COLO668 (cell line): ENCODE data around the gene WNT5A.

Experiments
- DNase-seq: peaks from one replicate; lab custom pipeline; 2025; ENCODE audit not compliant: unreplicated experiment; lab: John Stamatoyannopoulos, UW

The WNT5A gene

DNA sequence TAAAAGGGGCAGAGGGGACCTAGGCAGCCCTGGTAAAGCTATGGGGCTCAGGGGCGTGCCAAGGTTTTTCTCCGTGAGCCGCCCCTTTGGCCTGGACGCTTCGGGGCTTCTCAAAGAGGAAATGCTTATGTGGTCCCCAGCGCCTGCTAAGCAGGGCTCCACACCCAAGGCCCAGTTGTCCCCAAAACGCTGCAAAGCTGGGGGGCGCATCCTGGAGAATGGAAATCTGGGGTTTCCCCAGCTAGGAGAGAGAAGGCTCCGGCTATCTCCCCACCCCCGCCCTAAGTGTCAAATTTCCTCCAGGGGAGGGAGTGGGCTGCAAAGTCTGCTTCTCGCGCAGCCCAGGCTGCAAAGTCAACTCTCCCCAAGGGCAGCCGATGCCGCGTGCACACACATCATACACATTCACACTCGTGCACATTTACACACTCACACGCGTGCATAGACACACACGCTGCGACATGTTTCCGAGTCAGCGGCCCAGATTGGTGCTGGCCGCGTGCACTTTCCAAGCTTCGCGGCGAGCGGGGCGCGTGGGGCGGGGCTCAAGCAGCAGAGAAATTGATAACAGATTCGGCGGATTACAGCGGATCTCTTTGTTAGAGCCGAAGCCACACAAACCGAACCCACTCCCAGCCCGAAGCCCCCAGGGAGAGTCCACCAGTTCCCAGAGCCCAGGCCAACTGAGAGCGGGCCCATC is 4.5 kb downstream of the WNT5A start:
- DNase-seq = no peak

DNA sequence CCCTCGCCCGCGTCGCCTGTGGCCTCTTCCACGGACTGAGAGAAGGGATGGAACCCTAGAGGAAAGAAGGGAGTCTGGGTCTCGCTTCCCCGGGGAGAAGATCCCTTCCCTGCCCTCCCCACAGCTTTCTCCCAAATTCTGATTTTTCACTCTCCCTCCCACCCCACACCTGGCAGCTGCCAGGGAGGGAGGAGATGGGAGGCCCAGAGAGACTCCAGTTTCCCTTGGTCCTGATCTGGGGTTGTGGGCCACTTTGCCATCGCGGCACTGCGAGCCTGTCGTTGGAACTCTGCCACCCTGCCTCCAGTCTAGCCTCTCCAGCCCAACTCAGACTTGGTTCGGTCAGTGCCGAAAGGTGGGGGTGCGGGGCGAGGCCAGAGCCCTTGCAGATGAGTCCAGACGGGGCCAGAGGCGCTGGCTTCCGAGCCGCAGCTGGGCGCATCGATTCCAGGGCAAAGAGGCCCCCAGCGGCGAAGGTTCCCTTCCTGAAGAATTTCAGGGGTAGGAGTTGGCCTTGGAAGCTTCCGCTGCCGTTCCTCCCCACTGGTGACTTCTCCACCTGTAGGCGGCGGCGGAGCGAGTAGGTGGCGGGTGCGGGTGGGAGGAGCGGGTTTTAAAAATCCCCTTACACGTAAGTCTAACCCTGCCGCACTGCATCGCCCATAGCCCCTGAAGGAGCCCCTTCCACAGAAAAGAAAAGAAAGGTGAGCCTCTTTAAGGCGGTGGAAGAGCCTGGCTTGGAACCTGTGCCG is 5.2 kb downstream of the WNT5A start:
- DNase-seq = no peak

DNA sequence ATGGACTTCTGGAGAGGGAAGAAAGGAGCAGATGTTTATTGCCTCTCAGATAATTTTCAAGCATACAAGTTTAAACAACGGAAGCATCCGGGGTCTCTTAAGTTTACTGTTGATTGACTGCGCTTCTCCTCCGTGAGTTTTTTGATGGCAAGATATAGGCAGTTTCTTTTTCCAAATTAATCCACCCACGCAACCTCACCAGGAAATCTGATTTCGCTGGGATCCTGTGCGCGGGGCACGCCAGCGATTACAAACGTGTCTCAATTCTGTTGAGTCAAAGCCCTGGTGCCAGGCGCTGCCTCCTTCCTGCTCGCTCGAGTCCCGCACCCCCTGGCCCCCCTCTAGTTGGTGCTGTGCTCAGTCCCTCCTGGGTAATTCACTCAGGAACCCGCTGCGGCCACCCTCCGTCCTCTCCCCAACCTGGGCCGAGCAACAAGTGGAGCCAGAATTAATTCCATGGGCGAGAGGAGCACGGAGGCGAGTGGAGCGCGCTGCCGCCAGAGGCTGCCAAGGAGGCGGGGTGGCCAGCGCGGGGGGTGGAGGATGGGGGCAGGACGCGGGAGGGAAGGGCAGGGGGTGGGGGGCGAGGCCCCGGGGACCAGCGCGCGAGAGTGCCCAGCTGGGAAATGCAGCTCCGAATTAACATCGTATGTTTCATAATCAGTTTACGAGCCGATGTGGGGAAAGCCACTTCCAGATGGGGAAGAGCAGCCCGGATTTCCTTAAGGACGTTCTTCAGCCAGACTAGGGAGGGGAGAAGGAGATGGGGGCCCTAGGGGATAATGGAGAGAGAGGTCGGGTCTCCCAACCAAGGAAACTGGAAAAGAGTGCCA is 6.0 kb downstream of the WNT5A start:
- DNase-seq = no peak

DNA sequence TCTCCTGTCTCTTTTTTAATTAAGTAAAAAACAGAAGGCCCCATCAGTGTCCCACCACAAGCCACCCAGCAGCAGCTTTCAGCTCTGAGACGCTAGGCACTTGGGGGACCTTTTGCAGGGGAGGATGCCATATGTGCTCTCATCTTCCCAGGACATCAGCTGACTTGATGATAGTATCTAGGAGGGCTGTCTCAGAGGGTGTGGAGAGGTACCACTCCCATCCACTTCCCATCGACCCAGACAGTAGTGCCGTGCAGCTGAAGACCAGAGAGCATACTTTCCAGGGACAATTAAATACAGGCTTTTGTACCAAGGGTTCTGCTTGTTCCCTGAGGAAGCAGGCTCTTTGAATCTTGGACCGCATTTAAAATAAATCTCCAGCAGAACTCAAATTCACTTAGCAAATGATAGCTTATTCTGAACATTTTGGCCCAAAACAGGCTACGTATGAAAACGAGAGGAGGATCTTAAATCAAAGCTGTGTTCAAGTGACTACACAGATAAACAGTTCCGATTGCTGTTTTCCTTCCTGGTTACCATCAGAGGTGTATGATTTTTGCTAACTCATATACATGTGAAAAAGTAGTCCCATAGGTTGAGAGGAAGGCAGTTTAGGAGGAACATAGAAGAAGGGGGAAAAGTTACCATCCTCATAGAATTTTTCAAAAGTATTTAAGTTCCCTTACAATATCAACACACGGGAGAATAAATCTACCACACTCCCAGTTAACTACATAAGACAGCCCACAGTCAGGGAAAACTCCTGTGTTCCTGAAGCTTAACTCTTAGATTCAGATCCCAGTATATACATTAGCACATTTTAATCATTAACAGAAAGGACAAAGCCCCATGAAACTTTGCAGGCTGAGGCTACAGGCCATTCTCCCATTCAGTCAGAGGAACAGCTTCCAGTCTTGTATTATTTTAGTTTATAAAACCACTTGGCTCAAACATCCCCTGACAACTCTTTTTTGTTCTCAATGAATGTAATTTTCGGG is 9.5 kb downstream of the WNT5A start:
- no peak for DNase-seq

DNA sequence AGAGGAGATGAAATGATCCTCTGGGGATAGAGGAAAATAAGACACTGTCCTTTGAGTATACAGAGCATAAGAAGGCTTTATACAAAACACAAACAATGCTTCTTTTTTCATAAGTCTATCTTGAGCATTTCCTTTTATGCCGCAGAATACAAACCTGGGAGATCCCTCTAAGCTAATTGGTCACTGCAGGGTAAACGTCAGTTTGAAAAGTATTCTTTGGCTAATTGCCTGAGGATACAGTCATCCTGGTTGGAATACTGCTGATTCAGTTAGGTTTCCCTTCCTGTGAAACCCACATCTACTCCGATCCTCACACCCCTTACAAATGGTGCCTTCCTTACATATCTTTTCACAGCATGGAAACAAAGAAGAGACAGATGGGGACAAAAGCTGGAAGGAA is 10.6 kb downstream of the WNT5A start:
- no peak for DNase-seq

DNA sequence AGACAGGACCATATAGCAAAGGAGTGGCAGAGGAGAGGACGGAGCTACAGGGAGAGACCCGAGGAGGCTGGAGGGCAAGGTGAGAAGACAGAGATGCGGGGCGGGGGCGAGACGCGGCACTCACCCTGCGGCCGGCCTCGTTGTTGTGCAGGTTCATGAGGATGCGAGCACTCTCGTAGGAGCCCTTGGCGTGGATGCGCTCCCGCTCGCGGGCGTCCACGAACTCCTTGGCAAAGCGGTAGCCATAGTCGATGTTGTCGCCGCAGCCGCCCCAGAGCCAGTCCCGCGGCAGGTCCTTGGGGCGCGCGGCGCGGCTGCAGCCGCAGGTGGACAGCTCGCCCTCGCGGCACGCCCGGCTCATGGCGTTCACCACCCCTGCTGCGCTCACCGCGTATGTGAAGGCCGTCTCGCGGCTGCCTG is 12.9 kb downstream of the WNT5A start:
- no peak for DNase-seq

DNA sequence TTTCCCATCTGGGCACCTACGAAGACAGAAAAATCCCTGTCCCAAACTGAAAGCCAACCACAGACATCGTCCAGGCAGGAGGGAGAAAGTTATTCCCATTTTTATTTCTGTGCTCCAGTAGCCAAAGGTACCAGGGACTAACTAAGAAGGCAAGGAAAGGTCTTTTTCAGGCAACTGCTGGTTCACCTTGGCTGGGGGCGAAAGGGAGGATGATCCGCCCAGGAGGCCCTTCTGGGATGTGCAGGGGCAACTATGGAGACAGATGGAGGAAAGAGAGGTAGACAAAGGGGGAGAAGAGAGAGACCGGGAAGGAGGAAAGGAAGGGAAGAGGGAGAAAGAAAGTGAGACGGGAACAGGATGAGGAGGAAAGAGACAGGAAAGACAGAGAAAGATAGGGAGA is 13.3 kb downstream of the WNT5A start:
- no peak for DNase-seq

DNA sequence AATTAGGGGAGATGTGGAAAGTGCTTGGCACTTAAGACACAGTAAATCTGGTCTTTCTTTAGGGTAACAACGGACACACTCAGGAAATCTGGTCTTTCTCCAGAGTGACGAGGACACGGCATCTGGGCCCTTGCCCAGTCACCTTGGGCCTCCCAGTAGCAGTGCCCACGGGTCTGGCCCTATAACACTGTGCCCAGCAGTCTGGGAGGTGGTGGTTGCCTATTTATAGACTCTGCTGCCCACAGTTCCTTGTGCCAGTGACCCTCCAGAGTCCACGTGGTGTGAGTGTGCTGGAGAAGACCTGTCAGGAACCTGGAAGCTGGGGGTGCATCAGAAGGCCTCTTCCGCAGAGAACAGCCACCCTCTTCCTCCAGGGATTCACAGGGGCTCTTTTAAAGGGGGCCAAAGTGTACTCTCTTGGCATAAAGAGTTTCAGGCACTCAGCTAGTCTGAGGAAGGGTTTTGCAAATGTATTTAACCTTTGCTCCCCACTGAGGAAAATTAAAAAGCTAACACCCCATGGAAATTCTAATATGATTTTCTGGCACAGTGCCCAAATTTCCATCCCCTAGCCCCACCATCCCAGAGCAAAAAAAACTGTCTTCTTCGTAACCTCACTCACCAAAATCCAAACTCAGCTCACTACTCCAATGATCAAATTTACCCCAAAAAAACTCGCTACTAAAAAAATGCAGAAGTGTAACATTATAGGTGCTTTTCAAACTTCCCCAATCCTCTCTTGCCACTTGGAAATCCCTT is 15.4 kb downstream of the WNT5A start:
- DNase-seq = no peak

DNA sequence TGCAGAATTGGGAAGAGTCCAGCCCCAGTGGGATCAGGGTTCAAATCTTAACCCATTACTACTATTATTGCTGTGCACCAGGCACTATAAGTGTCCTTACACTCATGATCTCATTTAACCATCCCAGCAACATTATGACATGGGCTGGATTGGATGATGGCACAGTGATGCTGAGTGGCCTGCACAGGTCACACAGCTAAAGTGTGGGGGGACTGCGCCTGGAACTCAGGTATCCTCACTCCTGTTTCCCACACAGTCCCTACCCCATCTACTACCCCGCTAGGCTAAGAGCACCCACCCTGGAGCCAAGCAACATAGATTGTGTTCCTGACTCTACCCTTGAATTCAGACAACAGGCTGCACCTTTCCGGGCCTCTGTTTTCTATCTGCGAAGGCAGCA is 16.0 kb downstream of the WNT5A start:
- no peak for DNase-seq

DNA sequence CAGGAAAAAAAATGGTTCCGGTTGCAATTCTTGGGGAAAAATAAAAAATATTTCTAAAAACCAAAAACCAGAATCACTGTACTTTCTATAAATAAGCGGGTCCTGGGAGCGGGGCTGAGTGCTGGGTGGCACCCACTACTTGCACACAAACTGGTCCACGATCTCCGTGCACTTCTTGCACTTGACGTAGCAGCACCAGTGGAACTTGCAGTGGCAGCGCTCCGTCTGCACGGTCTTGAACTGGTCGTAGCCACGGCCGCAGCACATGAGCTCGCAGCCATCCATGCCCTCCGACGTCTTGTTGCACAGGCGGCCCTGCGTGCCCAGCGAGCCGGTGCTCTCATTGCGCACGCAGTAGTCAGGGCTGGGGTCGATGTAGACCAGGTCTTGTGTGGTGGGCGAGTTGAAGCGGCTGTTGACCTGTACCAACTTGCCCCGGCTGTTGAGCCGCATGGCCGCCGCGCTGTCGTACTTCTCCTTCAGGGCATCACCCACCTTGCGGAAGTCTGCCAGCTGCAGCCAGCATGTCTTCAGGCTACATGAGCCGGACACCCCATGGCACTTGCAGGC is 17.1 kb downstream of the WNT5A start:
- DNase-seq = no peak

DNA sequence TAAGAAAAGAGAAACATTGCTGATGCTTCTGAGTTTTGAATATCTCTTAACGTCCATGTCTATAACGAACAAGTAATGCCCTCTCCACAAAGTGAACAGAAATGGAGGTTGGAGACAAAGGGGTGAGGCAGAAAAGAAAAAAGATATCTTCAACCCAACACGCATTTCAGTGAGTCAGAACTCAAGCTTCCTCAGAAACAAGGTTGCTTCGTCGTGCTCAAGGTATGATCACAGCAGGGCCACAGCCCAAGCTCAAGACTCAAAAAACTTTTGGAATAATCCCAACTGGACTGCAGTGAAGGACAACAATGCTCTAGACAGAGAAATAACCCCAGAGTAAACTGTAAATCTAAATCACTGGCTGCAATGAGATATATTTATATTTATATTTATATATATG is 18.9 kb downstream of the WNT5A start:
- no peak for DNase-seq

DNA sequence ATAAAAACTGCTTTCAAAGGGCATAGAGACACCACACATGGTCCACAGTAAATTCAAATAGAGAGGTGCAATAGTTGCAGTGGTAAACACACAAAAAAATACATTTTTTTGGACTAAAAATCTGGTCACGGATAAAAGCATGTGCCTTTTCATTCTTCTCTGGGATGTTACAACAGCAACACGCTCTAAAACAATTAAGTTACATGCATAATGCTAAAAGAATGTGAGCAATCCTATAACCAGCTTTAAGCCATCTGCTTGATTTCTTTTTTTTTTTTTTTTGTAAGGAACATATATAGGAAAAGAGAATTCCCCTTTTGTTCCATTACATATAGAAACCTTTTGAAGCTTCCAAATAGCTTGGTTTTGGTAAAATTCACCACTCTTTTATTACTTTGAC is 20.0 kb downstream of the WNT5A start:
- no peak for DNase-seq

DNA sequence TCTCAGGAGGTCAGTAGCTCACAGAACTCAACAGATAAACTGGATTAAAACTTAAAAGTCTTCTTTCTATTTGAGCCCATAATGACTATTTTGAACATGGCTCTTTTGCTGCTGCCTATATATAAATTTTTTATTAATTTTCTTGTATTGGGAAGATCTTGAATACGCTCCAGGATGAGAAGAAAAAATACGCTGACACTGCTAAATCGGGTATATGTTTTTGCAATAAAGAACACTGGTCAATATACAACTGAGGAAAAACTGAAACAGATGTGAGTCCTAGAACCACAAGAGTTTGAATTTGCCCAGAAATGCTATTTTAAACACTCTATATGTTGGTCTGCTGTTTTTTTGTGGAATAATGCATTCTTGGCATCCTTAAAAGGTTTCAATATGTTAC is 20.6 kb downstream of the WNT5A start:
- DNase-seq = no peak

DNA sequence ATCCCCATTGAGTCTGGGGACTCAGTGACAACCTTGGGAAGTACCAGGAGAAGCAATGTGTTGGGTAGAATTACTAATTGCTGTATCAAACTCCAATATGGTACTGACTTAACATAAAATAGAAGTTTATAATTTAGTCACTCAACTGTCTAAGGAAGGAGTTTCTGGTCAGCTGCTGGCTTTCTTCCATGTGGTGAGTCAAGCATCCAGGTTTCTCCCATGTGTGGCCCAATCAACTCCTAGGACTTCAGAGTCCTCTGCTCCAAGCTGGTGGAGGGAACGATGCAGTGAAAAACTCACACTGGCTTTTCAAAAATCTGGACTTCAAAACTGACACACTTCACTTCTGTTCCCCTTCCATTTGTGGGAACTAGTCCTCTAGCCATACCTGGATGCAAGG is 25.2 kb downstream of the WNT5A start:
- DNase-seq = no peak

DNA sequence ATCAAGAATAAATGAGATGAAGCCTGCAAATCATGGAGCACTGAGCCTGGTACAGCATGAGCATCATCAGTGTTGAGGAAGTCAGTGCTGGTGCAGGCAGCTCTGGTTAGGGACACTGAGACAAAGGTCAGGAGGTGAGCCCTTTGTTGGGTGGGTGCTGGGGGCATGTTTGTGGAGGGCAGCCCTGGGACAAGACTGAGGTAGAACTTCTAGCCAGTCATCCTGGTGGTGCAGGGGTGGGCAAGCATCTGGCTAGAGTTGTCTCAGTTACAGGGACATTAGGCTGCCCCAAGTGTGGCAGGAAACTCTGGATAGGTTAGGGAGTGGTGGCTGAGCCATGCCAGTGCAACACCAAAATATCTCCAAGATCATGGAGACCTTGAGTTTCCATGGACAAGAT is 27.3 kb downstream of the WNT5A start:
- no peak for DNase-seq

DNA sequence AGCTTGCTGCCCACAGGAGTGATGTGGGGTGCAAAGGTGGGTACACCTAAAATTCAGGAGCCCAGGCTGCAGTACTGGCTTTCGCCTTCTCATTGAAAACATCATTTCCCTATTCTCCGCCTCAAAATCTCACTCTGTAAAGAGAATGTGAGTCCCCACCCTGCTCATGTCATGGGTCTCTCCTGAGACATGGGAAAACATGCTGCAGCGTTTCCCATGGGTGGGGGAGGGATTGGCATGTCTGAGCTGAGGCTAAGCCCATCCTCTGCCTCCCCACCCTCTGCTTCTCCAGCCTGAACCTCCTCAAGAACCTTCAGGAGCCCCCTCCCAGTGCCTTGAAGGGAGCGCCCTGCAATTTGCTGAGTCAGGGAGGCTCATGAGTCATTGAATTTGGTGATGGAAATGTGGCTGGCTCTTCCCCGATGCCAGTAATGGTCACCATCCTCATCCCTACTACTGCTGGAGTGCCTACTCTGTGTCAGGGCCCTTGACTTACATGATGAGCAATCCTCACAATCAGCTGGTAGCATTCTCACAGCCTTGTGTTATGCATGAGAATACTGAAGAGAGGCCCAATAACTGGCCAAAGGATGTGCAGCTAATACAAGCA is 28.8 kb downstream of the WNT5A start:
- DNase-seq = no peak

DNA sequence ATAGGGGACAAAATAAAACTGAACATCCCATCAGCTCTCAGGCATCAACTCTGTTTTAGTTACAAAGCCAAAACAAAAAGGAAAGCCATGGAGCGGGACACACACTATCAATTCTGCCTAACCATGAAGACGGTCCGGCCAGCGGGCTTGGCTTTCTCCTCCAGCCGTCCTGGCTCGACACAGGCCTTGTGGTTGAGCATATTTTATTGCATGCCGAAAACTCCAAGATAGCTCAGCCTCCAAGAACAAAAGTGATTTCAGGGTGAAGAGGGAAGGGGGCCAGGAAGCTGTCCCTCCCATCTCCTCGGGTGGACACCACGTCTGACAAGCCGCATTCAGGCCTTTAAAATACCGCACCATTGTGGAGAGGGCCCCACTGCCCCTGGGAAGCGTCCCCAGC is 31.2 kb downstream of the WNT5A start:
- no peak for DNase-seq

DNA sequence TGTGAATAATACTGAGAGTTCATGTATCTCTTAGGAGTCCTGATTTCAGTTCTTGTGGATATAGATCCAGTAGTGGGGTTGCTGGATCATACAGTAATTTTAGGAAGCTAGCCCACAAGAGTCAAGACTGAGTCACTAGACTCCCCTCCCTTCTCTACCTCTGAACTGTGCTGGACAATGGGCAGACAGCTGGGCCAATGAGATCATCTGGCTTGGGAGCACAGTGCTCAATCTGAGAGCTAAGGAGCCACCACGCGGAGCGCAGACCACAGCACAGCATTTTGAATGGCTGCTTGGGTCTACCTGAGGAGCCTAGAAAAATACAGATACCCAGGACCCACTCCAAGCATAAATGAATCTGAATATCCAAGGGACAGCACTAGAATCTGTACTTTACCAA is 32.5 kb downstream of the WNT5A start:
- DNase-seq = no peak

DNA sequence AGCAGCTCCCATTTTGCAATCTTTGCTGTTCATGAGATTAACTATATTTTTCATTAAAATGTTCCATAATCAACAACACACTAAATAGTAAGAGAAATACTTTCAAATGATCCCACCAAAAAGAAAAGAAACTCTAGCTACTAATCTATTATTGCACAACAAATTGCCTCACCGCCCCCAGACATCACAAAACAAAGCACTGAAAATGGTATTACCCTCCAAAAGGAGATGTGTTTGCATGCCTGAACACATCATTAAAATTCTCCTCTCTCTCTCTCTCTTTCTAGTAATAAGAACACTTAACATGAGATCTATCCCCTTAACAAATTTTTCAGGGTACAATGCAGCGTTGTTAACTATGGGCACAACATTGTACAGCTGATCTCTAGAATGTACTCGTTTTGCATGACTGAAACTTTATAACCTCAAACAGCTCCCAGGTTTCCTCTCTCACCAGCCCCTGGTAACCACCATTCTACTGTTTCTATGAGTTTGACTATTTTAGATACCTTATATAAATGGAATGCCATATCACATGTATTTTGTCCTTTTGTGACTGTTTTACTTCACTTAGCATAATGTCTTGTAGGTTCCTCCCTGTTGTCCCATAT is 33.1 kb downstream of the WNT5A start:
- no peak for DNase-seq
